Activated CD4-positive, alpha-beta T cell treated with anti-CD3 and anti-CD28 coated beads, Interleukin-2, amount 10 ng/mL, durations not matched to agents 7 days and 5 days (primary cell): Measurements from ENCODE around the gene JAM3. TPM values are rescaled to one million over a fixed set of nuclear protein-coding genes. Genes with fewer than 3 reads are reported as not detected.

Experiments
- CTCF ChIA-PET: fragments of 350-600 bp; sonication (Branson Sonifier 250); formaldehyde crosslinking; loops from one replicate; lab custom pipeline; 2021; ENCODE audit warnings: antibody characterized with exemption; lab: Charles Lee
- POLR2A ChIA-PET: fragments of 350-600 bp; sonication (Branson Sonifier 250); formaldehyde crosslinking; loops from one replicate; lab custom pipeline; 2021; ENCODE audit warnings: antibody characterized with exemption; lab: Charles Lee
- DNase-seq: peaks from one replicate; pipeline ENCODE4 v3.0.0-alpha.2; 2020
- H3K27ac Mint-ChIP-seq: one replicate; pipeline ENCODE4 v1.8.0; 2021; ENCODE audit warnings: mild to moderate bottlenecking, moderate library complexity, mixed read lengths
- H3K27me3 Mint-ChIP-seq: one replicate; pipeline ENCODE4 v1.8.0; 2021; ENCODE audit warnings: mixed read lengths
- H3K36me3 Mint-ChIP-seq: one replicate; pipeline ENCODE4 v1.8.0; 2021; ENCODE audit warnings: low read depth, mixed read lengths
- H3K4me1 Mint-ChIP-seq: one replicate; pipeline ENCODE4 v1.8.0; 2021; ENCODE audit warnings: mixed read lengths
- H3K4me3 Mint-ChIP-seq: one replicate; pipeline ENCODE4 v1.8.0; 2021; ENCODE audit warnings: mild to moderate bottlenecking, moderate library complexity, mixed read lengths
- H3K9me3 Mint-ChIP-seq: one replicate; pipeline ENCODE4 v1.8.0; 2021; ENCODE audit warnings: mixed read lengths
- total RNA-seq, 2 experiments: library from RNA; stranded (reverse); gene quantifications; one replicate each; pipeline ENCODE4 v1.2.3, GENCODE V29; 2021

The JAM3 gene
- total RNA-seq, 2 experiments from 2014 or later, result 4.8 to 5.0 TPM

DNA sequence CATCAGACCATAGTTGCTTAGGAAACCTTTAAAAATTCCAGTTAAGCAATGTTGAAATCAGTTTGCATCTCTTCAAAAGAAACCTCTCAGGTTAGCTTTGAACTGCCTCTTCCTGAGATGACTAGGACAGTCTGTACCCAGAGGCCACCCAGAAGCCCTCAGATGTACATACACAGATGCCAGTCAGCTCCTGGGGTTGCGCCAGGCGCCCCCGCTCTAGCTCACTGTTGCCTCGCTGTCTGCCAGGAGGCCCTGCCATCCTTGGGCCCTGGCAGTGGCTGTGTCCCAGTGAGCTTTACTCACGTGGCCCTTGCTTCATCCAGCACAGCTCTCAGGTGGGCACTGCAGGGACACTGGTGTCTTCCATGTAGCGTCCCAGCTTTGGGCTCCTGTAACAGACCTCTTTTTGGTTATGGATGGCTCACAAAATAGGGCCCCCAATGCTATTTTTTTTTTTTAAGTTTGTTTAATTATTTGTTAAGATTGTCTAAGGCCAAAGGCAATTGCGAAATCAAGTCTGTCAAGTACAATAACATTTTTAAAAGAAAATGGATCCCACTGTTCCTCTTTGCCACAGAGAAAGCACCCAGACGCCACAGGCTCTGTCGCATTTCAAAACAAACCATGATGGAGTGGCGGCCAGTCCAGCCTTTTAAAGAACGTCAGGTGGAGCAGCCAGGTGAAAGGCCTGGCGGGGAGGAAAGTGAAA is 81.5 kb downstream of the JAM3 start:
- Mint-ChIP-seq H3K4me3 (no peak overlapping the region), H3K4me1 (no peaks in the 10 kb centered on the region), H3K27ac (peak overlapping the region; percentile 5), H3K9me3 (no peaks in the 10 kb centered on the region), H3K36me3 (peaks cover 32% of the 10 kb centered on the region), H3K27me3 (no peaks in the 10 kb centered on the region)
- no peak for DNase-seq
- ChIA-PET POLR2A (no interaction called here), CTCF (no interaction called here)

- H3K27ac Mint-ChIP-seq, result no peak overlapping the region
- CTCF ChIA-PET, result no interaction called here
- POLR2A ChIA-PET, result no interaction called here
- H3K27me3 Mint-ChIP-seq, result no peaks in the 10 kb centered on the region
- peaks cover 38% of the 10 kb centered on the region for H3K36me3 Mint-ChIP-seq
- DNase-seq, result no peak
- H3K4me3 Mint-ChIP-seq, result no peak overlapping the region
- no peaks in the 10 kb centered on the region for H3K9me3 Mint-ChIP-seq
- no peaks in the 10 kb centered on the region for H3K4me1 Mint-ChIP-seq
Measured at GRCh38 chr11:134151083-134151747, 82.3 kb downstream of the JAM3 start.

- ChIA-PET POLR2A (no interaction called here), CTCF (no interaction called here)
- Mint-ChIP-seq H3K36me3 (peaks cover 51% of the 10 kb centered on the region), H3K27ac (no peak overlapping the region), H3K27me3 (no peaks in the 10 kb centered on the region), H3K9me3 (no peaks in the 10 kb centered on the region), H3K4me1 (no peaks in the 10 kb centered on the region), H3K4me3 (no peak overlapping the region)
- DNase-seq, result no peak
Measured at GRCh38 chr11:134152696-134153095, 83.8 kb downstream of the JAM3 start.

DNA sequence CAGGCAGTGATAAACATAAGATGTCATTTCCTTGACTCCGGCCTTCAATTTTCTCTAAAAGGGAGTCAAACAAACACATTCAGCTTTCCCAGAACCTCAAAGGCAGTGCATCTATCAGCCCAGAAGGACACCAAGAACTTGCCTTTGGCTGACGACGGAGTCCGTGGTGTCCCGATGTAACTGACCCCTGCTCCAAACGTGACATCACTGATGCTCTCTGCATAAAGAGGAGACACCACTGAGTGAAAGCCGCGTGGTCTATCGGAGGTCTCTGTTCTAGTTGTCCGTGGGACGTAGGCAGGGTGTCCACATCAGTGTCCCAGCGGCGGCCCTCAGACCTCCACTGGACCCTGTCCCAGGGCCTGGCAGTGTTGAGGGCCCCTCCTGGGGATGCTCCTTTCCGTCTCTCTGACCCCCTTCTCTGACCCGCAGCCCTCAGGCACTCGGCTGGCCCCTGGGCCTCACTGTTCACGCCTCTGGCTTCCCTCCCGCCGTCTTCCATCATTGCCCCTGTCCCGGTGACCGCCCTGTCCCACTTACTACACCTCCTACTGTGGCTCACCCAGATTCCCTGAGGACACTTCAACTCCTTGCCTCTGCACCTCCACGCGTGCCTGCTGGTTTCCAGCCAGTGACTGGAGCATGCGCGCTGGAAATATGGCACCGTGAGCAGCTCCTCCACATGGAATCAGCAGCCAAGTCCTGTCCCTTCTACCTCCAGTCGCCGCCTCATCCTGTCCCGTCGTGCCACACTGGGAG is 84.5 kb downstream of the JAM3 start:
- no peak for DNase-seq
- Mint-ChIP-seq H3K4me1 (no peaks in the 10 kb centered on the region), H3K4me3 (no peak overlapping the region), H3K27ac (no peak overlapping the region), H3K27me3 (no peaks in the 10 kb centered on the region), H3K36me3 (peaks cover 58% of the 10 kb centered on the region), H3K9me3 (no peaks in the 10 kb centered on the region)
- POLR2A ChIA-PET, result no interaction called here
- CTCF ChIA-PET, result interaction anchor here (1.0 to 1.2 kb wide), 2 partner anchors 11 to 14 kb away, joined by 3 read pairs; no protein-coding TSS in a partner anchor

GRCh38 chr11:134154441-134154840 is 85.6 kb downstream of the JAM3 start:
- Mint-ChIP-seq H3K36me3 (peaks cover 65% of the 10 kb centered on the region), H3K9me3 (no peaks in the 10 kb centered on the region)
- CTCF ChIA-PET, result interaction anchor here (1.0 to 1.2 kb wide), 3 partner anchors 10 to 15 kb away, joined by 3 read pairs; no protein-coding TSS in a partner anchor

DNA sequence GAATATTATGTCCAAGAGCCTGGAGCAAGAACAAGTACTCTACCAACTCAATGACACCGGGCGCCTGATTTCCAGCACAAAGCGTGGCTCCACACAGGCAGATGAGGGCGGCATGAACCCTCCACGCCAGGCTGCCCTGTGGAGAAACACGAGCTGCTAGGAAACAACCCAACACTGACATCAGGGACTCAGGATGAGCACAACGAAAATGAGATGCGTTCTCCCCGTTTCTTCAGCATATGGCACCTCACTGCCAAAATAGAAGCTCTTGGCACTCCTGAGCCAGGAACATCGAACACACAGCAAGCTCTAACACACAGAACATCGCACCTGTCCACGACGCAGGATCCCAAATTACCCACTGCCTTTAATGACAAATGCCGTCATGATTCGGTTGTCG is 86.6 kb downstream of the JAM3 start:
- ChIA-PET POLR2A (no interaction called here), CTCF (interaction anchor here (0.7 to 1.1 kb wide), 2 partner anchors 14 to 189 kb away, joined by 3 read pairs; no protein-coding TSS in a partner anchor)
- Mint-ChIP-seq H3K36me3 (peaks cover 73% of the 10 kb centered on the region), H3K27me3 (no peaks in the 10 kb centered on the region), H3K27ac (no peak overlapping the region), H3K9me3 (no peaks in the 10 kb centered on the region), H3K4me1 (no peaks in the 10 kb centered on the region), H3K4me3 (no peak overlapping the region)
- no peak for DNase-seq

More at GRCh38 chr11:134154441-134154840, 85.6 kb downstream of the JAM3 start:
- H3K27ac Mint-ChIP-seq, result no peak overlapping the region
- no peaks in the 10 kb centered on the region for H3K27me3 Mint-ChIP-seq
- H3K4me3 Mint-ChIP-seq, result no peak overlapping the region
- POLR2A ChIA-PET, result no interaction called here
- H3K4me1 Mint-ChIP-seq, result no peaks in the 10 kb centered on the region
- DNase-seq, result no peak

DNA sequence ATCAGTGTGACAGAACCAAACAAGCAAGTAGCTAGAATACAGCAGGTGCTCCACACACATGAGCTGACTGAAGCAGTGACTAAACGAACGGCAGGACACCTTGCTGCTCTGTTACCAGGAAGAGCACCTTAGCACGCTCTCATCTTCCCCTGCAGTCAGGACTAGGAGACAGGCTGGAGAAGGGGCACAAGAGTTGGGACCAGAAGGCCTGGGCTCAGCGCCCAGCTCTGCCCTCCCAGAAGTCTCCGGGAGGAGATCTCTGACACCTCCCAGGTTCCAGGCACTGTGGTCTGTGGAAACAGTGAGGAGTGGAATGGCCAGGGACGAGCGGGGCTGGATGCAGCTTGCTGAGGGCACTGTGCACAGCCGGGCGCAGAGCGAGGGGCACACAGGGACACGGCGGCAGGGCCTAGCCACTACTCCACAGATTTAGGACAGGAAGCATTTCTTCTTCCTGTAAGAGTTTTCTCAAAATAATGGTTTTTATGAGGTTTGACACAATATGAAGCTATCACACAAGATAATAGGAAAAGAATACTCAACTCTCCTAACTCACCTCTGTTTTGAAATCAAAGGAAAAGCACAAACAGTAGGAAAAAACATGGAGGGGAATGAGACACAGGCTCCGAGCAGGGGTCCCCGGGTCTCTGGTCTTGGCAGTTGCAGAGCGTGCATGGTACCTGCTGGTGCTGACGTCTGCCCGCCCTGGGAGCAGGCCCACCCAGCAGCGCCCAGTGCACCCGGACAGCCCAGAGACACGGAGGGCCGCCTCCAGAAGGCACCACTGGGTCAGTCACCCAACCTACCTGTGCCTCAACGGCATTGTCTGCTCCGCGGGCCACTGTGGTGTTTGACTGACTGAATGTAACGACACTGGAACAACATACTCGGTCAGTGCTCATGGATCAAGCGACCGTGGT is 87.3 kb downstream of the JAM3 start:
- no peak overlapping the region for H3K4me3 Mint-ChIP-seq
- H3K9me3 Mint-ChIP-seq, result no peaks in the 10 kb centered on the region
- DNase-seq, result no peak
- CTCF ChIA-PET, result no interaction called here
- H3K36me3 Mint-ChIP-seq, result peaks cover 72% of the 10 kb centered on the region
- POLR2A ChIA-PET, result no interaction called here
- no peak overlapping the region for H3K27ac Mint-ChIP-seq
- H3K27me3 Mint-ChIP-seq, result no peaks in the 10 kb centered on the region
- no peaks in the 10 kb centered on the region for H3K4me1 Mint-ChIP-seq

- no peak overlapping the region for H3K27ac Mint-ChIP-seq
- peaks cover 69% of the 10 kb centered on the region for H3K36me3 Mint-ChIP-seq
- H3K4me3 Mint-ChIP-seq, result no peak overlapping the region
- DNase-seq, result no peak
- H3K27me3 Mint-ChIP-seq, result no peaks in the 10 kb centered on the region
- H3K9me3 Mint-ChIP-seq, result no peaks in the 10 kb centered on the region
- POLR2A ChIA-PET, result no interaction called here
- CTCF ChIA-PET, result no interaction called here
- H3K4me1 Mint-ChIP-seq, result no peaks in the 10 kb centered on the region
Measured at GRCh38 chr11:134157451-134157850, 88.6 kb downstream of the JAM3 start.

- POLR2A ChIA-PET, result no interaction called here
- CTCF ChIA-PET, result no interaction called here
- DNase-seq, result no peak
- H3K4me1 Mint-ChIP-seq, result no peaks in the 10 kb centered on the region
- H3K9me3 Mint-ChIP-seq, result no peaks in the 10 kb centered on the region
- H3K4me3 Mint-ChIP-seq, result no peak overlapping the region
- H3K36me3 Mint-ChIP-seq, result peaks cover 72% of the 10 kb centered on the region
- H3K27me3 Mint-ChIP-seq, result no peaks in the 10 kb centered on the region
- H3K27ac Mint-ChIP-seq, result no peak overlapping the region
Measured at GRCh38 chr11:134158023-134158422, 89.2 kb downstream of the JAM3 start.

DNA sequence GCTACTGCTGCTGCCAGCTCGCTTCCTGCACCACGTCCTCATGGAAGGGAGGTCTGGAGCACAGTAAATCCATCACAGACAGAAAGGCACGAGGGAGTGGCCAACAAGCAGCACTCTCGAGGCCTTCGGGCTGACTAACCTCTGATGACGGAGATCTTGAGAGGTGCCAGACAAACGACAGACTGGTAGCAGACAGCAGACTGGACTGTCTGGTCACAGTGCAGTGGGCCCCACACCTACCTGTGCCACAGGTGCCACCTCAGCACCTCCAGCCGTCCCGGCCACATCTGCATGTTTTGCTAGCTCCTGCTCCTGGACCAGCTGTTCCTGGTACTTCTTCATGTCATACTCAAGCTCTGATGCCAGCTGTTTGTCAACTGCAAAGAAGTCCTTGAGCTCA is 90.8 kb downstream of the JAM3 start:
- POLR2A ChIA-PET, result no interaction called here
- Mint-ChIP-seq H3K27me3 (no peaks in the 10 kb centered on the region), H3K4me3 (no peak overlapping the region), H3K9me3 (no peaks in the 10 kb centered on the region), H3K36me3 (peaks cover 79% of the 10 kb centered on the region), H3K27ac (no peak overlapping the region), H3K4me1 (no peaks in the 10 kb centered on the region)
- no peak for DNase-seq
- CTCF ChIA-PET, result no interaction called here

DNA sequence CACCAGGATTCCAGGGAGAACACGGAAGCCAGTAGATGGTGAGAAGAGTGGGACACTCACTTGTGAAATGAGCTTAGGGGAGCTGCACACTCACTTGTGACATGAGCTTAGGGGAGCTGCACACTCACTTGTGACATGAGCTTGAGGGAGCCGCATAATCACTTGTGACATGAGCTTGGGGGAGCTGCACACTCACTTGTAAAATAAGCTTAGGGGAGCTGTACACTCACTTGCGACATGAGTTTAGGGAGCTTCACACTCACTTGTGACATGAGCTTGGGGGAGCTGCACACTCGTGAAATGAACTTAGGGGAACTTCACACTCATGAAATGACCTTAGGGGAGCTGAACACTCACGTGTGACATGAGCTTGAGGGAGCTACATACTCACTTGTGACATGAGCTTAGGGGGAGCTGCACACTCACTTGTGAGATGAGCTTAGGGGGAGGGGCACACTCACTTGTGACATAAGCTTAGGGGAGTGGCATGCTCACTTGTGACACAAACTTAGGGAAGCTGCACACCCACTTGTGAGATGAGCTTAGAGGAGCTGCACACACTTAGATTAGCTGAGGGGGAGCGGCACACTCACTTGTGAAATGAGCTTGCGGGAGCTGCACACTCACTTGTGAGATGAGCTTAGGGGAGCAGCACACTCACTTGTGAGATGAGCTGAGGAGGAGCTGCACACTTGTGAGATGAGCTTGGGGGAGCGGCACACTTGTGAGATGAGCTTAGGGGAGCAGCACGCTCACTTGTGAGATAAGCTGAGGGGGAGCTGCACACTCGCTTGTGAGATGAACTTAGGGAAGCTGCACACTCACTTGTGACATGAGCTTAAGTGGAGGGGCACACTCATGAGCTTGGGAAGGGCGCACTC is 95.9 kb downstream of the JAM3 start:
- no peak for DNase-seq
- Mint-ChIP-seq H3K4me3 (no peak overlapping the region), H3K27me3 (no peaks in the 10 kb centered on the region), H3K36me3 (peaks cover 72% of the 10 kb centered on the region), H3K9me3 (no peaks in the 10 kb centered on the region), H3K4me1 (no peaks in the 10 kb centered on the region), H3K27ac (no peak overlapping the region)
- ChIA-PET POLR2A (no interaction called here), CTCF (interaction anchor here (0.7 to 1.5 kb wide), 6 partner anchors 11 to 115 kb away, joined by 3 to 6 read pairs (median 3); no protein-coding TSS in a partner anchor)
